GM06990 (cell line): ENCODE results near the gene ZFAND3.

Experiments used
- DNase-seq: peaks from one replicate; pipeline ENCODE4 v3.0.0-alpha.2; 2011; ENCODE audit not compliant: insufficient read length; ENCODE audit errors: extremely low read depth
- H3K27me3 ChIP-seq: replicated peaks from 2 replicates; pipeline ENCODE4 v1.6.0; 2011; ENCODE audit warnings: low read length; ENCODE audit not compliant: control insufficient read depth, insufficient read depth
- H3K36me3 ChIP-seq: 2 replicates; pipeline ENCODE4 v1.5.1; 2011; ENCODE audit warnings: low read length; ENCODE audit not compliant: control insufficient read depth, insufficient read depth
- H3K4me3 ChIP-seq: replicated peaks from 2 replicates; pipeline ENCODE4 v1.5.1; 2011; ENCODE audit warnings: low read depth, mild to moderate bottlenecking, control low read depth, low read length
- CTCF ChIP-seq: IDR thresholded peaks from 2 replicates; pipeline ENCODE4 v1.5.1; 2011; ENCODE audit warnings: low read length, control low read depth, mild to moderate bottlenecking, inconsistent platforms; ENCODE audit not compliant: insufficient read depth, poor library complexity, severe bottlenecking

Gene ZFAND3

DNA sequence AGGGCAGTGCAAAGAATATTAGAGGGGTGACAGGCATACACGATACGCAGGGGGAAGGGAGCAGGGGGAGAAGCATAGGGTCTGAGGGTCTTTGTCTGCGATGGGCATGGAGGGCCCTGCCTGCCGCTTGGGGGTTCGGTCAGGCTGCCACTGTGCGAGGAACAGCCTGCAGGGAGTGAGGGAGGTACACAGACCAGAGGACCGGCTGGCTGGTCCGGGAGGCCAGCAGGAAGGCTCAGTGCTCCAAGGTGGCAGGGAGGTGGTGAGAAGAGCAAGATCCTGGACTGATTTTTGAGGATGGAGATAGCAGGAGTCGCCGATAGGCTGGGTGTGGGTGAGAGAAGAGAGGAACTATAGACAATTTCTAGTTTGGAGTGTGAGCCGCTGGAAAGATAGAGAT is 338.4 kb downstream of the ZFAND3 start:
- no peak for DNase-seq
- no peak for TF ChIP-seq CTCF
- no peak overlapping the region for H3K4me3 ChIP-seq
- H3K27me3 ChIP-seq = no peaks in the 10 kb centered on the region
- peaks cover 6% of the 10 kb centered on the region for H3K36me3 ChIP-seq

DNA sequence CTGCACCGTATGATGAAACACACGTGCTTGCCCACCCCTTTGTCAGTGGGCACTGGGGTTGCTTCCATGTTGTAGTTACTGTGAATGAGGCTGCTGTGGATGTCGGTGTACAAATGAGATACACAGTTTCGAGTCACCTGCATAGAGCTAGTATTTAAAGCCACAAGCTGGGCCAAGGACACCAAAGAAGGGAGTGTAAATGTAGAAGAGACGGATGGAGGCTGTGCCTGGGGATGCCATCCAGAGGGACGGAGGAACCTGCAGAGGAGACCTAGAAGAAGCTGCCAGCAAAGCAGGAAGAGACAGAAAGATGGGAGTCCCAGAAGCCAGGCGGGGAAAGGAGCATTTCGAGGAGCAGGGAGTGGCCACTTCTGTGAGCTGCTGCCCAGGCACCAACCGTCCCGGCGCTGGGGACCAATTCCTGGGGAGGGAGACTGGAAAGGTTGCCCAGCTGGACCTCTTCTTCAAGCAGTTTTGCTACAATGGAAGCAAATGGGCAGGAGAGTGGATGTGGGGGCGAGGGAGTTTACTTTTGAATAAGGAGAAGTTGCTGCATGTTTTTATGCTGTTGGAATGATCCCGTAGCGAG is 339.3 kb downstream of the ZFAND3 start:
- peaks cover 3% of the 10 kb centered on the region for H3K36me3 ChIP-seq
- no peak overlapping the region for H3K4me3 ChIP-seq
- DNase-seq = no peak
- no peak for TF ChIP-seq CTCF
- no peaks in the 10 kb centered on the region for H3K27me3 ChIP-seq

GRCh38 chr6:38159596-38159995 is 340.1 kb downstream of the ZFAND3 start:
- no peak for DNase-seq
- H3K27me3 ChIP-seq = no peaks in the 10 kb centered on the region
- peaks cover 2% of the 10 kb centered on the region for H3K36me3 ChIP-seq
- no peak for TF ChIP-seq CTCF
- no peak overlapping the region for H3K4me3 ChIP-seq

GRCh38 chr6:38160831-38161230 is 341.3 kb downstream of the ZFAND3 start:
- H3K27me3 ChIP-seq = no peaks in the 10 kb centered on the region
- no peak for DNase-seq
- no peaks in the 10 kb centered on the region; the same call in none of the 2 replicates for H3K36me3 ChIP-seq
- no peak overlapping the region for H3K4me3 ChIP-seq
- TF ChIP-seq CTCF = no peak

DNA sequence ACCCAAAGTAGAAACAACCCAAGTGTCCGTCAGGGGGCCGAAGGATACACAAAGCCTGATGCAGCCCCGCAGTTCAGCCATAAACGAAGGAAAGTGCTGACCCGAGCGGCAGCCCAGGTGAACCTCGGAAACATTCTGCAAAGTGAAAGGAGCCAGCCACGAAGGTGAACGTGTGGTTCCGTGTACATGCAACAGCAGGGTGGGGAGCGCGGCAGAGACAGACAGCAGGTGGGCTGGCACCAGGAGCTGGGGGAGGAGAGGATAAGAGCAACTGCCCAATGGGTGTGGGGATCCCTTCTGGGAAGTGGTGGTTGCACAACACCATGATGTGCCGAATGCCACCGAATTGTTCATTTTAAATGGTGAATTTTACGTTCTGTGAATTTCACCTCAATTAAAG is 341.8 kb downstream of the ZFAND3 start:
- Histone ChIP-seq H3K27me3 (no peaks in the 10 kb centered on the region), H3K4me3 (no peak overlapping the region), H3K36me3 (no peaks in the 10 kb centered on the region; the same call in none of the 2 replicates)
- no peak for TF ChIP-seq CTCF
- DNase-seq = no peak
